Renal cortex interstitium (tissue), 11 donors: ENCODE data around the gene PTPRN. TPM values are rescaled to one million over a fixed set of nuclear protein-coding genes. Genes with fewer than 3 reads are reported as not detected.
"Not testable (repeated sequence)": the region's sequence is repeated elsewhere in the genome, so short reads cannot be mapped to it uniquely, and the experiment has no call there.

ENCODE experiments used
- DNase-seq, 11 donors: peaks; one replicate each; pipeline ENCODE4 v3.0.0-alpha.2; 2013; ENCODE audit warnings: low read depth in 9 of 11, low spot score in 4 of 11; ENCODE audit errors: extremely low read depth in 1 of 11
- polyA plus RNA-seq, 3 donors: library from polyadenylated mRNA; unstranded; fragments of 120-200 nt; gene quantifications; one replicate each; pipeline ENCODE4 v1.2.1, GENCODE V29; 2013; ENCODE audit not compliant: insufficient read length in 3 of 3

The PTPRN gene
- polyA plus RNA-seq, 3 donors: 0.16 to 0.65 TPM; not detected in 1

- DNase-seq: no peak
These were observed 30.5 kb downstream of the PTPRN start for GRCh38 chr2:219278655-219279150.

- peak in 5 of 11 donors; percentile 63 to 77 (median 70) for DNase-seq
These were observed 31.2 kb downstream of the PTPRN start for GRCh38 chr2:219277703-219278654.

GRCh38 chr2:219274361-219274921, 34.8 kb downstream of the PTPRN start:
- peak in 1 of 11 donors; percentile 32 for DNase-seq

GRCh38 chr2:219273937-219274336, 35.3 kb downstream of the PTPRN start:
- no peak for DNase-seq

GRCh38 chr2:219272995-219273394, 36.2 kb downstream of the PTPRN start:
- DNase-seq: no peak

- DNase-seq: no peak
These were observed 36.8 kb downstream of the PTPRN start for GRCh38 chr2:219272356-219272755.

GRCh38 chr2:219271021-219271420, 38.2 kb downstream of the PTPRN start:
- no peak for DNase-seq

GRCh38 chr2:219270055-219270372, 39.2 kb downstream of the PTPRN start:
- DNase-seq: no peak

- DNase-seq: peak in 1 of 11 donors; percentile 72
These were observed 39.7 kb downstream of the PTPRN start for GRCh38 chr2:219269362-219270054.

GRCh38 chr2:219268294-219268693, 40.9 kb downstream of the PTPRN start:
- DNase-seq: no peak

GRCh38 chr2:219266886-219267285, 42.3 kb downstream of the PTPRN start:
- no peak for DNase-seq

- no peak for DNase-seq
These were observed 43.0 kb downstream of the PTPRN start for GRCh38 chr2:219266232-219266631.

- no peak for DNase-seq
These were observed 48.0 kb downstream of the PTPRN start for GRCh38 chr2:219261024-219261855.

- not testable (repeated sequence) for DNase-seq
These were observed 50.3 kb downstream of the PTPRN start for GRCh38 chr2:219258942-219259341.

- no peak for DNase-seq
These were observed 54.5 kb downstream of the PTPRN start for GRCh38 chr2:219254590-219255201.

GRCh38 chr2:219253753-219254589, 55.2 kb downstream of the PTPRN start, which contains the start of gene TUBA4A:
Gene TUBA4A, minus strand, starts transcription at chr2:219253918. Its CDS starts 60 bp downstream, at chr2:219253858.
- no peak for DNase-seq

- DNase-seq: no peak
These were observed 56.1 kb downstream of the PTPRN start, which contains the start of gene TUBA4B for GRCh38 chr2:219252900-219253752. Gene TUBA4B, plus strand, starts transcription at chr2:219253243. Its CDS starts 165 bp downstream, at chr2:219253408.
